Left lobe of liver (tissue), 2 donors: ENCODE data around the gene DNASE1L2. TPM values are rescaled to one million over a fixed set of nuclear protein-coding genes. Genes with fewer than 3 reads are reported as not detected.
A peak's percentile ranks its signal among the peaks of the same experiment; 100 is the strongest.

ENCODE experiments used
- ATAC-seq: fragments of 200-7000 bp; cut with Tn5 transposase; one replicate; pipeline ENCODE4 v1.9.1; 2020; ENCODE audit warnings: mild to moderate bottlenecking, moderate library complexity
- DNase-seq: peaks from one replicate; pipeline ENCODE4 v3.0.0-alpha.2; 2020; ENCODE audit warnings: low spot score
- total RNA-seq: library from RNA; stranded (reverse); gene quantifications from one replicate; pipeline ENCODE4 v1.2.1, GENCODE V29; 2021
- donor health status: DM: no; HTN: no; CAD: no; lungs with moderate emphysema.
- donor health status: DM: no; HTN: yes; CAD: no.

The DNASE1L2 gene, protein sequence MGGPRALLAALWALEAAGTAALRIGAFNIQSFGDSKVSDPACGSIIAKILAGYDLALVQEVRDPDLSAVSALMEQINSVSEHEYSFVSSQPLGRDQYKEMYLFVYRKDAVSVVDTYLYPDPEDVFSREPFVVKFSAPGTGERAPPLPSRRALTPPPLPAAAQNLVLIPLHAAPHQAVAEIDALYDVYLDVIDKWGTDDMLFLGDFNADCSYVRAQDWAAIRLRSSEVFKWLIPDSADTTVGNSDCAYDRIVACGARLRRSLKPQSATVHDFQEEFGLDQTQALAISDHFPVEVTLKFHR
- total RNA-seq = 1.2 TPM

DNA sequence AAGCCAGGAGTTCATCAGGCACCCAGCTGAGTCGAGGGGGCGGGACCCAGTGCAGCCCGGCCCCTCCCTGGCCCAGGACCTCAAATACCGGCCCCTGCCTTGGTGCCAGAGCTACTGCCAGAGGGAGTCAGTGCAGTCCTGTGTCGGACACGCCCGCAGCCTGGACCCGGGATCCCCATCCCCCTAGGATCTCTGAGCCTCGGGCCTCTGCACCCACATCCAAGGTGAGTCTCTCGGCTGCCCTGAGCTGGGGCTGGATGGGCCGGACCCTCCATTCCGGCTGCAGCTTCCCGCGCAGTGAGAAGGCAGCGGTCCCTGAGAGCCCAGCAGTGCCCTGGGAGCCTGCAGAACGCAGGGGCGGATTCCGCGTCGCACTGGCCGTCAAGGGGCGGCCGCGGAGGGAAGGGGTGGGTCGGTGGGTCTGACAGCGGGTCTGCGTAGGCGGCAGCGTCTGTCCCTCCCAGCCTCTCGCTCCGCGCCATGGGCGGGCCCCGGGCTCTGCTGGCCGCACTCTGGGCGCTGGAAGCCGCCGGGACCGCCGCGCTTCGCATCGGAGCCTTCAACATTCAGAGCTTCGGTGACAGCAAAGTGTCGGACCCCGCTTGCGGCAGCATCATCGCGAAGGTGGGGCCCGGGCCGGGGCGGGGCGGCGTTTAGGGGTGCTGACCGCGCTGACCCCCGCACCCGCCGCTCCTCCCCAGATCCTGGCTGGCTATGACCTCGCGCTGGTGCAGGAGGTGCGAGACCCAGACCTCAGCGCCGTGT, at the start of gene DNASE1L2:
Gene DNASE1L2 (plus strand): TSS at position 108 of the 765 bp plus-strand sequence. CDS start 373 bp downstream, at position 481.
- DNase-seq (no peak), ATAC-seq (peak; percentile 59)

- no peak for ATAC-seq
- no peak for DNase-seq
These were observed 49.7 kb upstream of the DNASE1L2 start for GRCh38 chr16:2186505-2186904.

GRCh38 chr16:2187212-2187611, 49.0 kb upstream of the DNASE1L2 start:
- DNase-seq (no peak), ATAC-seq (no peak)

GRCh38 chr16:2188395-2188794, 47.8 kb upstream of the DNASE1L2 start:
- ATAC-seq (no peak), DNase-seq (no peak)

- no peak for DNase-seq
These were observed 46.9 kb upstream of the DNASE1L2 start for GRCh38 chr16:2189252-2189893.

DNA sequence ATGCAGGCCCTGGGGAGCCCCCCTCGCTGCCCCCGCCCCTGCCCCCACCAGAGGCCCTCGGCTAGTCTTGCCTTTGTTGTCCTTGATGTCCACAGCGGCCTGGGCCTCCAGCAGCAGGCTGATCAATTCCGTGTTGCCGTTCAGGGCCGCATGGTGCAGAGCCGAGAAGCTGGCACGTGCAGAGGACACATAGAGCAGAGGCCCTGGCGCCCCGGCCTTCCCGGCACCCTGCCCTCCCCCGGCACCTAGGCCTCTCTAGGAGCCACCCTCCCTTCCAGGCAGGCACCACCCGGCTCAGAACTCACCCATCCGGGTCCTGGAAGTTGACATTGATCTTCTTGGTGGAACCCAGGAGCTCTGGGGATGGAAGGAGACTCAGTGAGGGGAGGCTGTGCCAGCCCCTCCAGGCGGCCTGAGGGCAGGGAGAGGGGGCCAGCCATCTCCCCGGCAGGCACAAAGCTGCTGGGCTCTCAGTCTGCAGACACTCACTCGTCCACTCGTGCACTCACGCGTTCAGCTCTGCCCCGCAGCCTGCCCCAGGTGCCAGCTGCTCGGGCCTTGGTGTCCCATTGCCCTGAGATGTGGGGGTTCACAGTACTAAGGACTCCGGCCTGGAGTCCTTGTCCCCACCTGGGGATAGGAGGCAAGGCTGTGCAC, 46.1 kb upstream of the DNASE1L2 start:
- no peak for DNase-seq
- ATAC-seq = no peak

More at GRCh38 chr16:2189252-2189893, 46.9 kb upstream of the DNASE1L2 start:
- ATAC-seq = no peak

GRCh38 chr16:2190659-2191445, 45.4 kb upstream of the DNASE1L2 start:
- ATAC-seq (no peak), DNase-seq (no peak)

- no peak for DNase-seq
These were observed 44.9 kb upstream of the DNASE1L2 start for GRCh38 chr16:2191446-2191706.

DNA sequence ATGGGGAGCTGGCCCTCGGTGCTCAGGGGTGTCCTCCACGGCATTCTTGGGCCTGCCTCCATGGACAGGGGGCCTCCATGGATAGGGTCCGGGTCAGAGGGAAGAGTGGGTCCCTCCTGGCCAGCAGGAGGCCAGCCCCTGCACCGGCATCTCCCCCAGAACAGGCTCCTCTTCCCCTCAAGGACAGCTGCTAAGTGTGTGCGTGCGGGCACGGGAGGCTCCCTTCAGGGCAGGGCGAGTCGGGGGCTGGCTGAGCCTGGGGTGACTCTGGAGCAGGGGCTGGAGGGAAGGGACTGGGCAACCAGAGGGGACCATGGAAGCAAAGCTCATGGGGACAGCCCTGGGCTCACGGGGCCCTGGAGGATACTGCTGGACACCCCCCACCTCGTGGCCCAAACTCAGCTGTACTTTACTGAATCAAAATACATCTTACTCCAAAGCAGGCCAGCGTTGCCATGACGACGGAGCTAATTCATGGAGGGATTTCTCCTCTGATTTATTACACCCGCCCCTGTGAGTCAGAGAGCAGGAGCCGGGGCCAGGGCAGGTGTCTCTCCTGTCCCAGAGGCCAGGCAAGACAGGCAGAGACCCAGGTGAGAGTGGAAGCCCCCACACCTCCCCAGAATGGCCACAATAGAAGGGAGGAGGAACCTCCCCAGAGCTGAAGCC, 41.9 kb upstream of the DNASE1L2 start:
- ATAC-seq (no peak), DNase-seq (no peak)

More at GRCh38 chr16:2191446-2191706, 44.9 kb upstream of the DNASE1L2 start:
- ATAC-seq = no peak

- peak; percentile 93 for ATAC-seq
These were observed 41.4 kb upstream of the DNASE1L2 start for GRCh38 chr16:2194852-2195321.

DNA sequence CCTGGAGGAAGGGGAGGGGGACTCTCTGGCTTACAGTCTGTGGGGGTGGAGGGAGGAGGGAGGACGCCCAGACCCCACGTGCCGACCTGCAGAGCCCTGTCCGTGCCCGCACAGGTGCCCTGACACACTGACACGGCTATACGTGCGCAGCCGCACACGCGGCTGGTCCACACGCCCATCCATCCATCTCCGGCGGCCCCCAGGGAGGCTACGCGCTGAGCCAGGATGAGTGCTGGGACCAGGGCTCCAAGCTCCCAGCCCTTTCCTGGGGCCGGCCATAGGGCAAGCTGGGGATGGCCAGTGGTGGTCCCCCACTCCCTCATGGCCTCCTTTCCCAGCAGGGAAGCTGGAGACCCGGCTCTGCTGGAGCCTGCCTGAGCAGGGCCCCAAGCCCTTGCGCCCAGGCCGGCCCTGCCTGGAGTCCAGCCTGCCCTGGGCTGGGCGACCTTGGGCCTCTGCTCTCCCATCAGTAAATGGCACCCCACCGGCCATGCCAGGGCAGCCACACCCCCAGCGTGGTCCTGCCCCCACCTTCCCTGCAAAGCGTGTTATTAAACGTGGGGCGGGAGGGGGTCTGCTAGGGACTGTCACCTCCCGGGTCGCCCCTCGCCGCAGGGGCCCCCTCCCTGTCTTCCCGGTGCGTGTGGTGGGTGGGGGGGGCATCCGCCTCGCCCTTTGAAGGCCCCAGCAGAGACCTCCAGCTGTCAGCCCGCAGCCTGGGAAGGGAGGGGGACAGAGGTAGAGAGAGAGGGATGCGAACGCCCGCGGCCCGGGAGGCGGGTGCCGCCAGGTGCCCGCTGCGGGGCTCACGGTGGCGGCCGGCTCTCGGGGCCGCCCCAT, 40.7 kb upstream of the DNASE1L2 start:
- ATAC-seq (peak; percentile 14), DNase-seq (no peak)

More at GRCh38 chr16:2194852-2195321, 41.4 kb upstream of the DNASE1L2 start:
- no peak for DNase-seq

DNA sequence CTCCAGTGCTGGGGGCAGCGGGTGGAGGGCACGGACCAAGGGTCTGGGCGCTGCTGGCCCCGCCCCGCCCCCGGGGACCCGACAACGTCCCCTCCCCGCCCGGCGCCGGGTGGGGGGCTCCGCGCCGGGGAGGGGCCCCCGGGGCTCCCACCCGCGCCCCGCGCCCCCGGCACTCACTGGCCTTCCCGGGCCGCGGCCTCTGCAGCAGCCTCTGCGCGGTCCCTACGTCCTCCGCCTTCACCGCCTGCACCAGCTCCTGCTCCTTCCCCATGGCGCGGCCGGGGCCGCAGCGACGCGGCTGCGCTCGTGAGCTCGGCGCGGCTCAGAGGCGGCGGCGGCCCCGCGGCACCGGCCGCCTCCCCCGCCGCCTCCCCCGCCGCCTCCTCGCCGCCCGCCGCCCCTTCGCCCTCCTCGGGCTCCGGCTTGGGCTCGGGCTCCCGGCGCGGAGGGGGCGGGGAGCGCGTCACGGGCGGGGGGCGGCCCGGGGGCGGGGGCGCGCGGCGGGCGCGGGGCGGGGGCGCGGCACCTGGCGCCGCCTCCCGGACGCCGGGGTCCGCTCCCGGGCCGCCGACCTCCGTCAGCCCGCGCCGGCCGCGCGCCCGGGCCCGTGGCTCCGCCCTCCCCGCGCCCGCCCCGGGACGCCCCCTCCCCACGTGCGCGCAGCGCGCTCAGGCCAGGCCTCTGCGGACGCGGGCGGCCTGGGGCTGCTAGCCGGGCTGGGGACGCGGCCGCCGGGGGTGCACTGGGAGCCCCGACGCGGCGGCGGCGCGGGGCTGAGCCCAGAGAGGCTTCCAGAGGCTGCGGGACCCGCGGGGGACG, 39.9 kb upstream of the DNASE1L2 start, which contains the start of gene CASKIN1:
Gene CASKIN1 (minus strand): TSS at position 444 of the 819 bp plus-strand sequence. CDS start 173 bp downstream, at position 271.
- DNase-seq = no peak
- peak; percentile 19 for ATAC-seq

DNA sequence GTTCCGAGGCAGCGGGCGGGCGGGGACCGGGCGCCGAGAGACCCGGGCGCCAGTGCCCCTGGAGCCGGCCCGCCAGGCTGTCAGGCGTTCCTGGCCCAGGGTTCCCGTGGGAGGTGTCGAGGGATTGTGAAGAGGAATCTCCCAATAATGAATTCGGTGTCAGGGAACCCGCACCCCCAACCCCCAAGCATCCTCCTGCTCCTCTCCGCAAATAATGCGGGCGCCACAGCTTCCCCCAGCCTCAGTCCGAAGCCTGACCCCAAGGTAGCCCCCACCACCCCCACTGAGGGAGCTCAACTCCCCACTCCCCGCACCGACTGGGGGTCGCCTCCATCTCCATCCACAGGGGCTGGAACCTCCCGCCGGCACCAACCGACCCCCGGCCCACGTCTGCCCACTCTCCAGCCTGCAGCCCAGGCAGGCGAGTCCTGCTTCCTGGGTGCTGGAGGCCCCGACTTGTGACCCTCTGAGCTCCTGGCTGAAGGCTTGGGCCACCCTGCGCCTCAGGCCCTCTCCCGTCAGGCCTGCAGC, 39.2 kb upstream of the DNASE1L2 start:
- ATAC-seq (no peak), DNase-seq (no peak)

DNA sequence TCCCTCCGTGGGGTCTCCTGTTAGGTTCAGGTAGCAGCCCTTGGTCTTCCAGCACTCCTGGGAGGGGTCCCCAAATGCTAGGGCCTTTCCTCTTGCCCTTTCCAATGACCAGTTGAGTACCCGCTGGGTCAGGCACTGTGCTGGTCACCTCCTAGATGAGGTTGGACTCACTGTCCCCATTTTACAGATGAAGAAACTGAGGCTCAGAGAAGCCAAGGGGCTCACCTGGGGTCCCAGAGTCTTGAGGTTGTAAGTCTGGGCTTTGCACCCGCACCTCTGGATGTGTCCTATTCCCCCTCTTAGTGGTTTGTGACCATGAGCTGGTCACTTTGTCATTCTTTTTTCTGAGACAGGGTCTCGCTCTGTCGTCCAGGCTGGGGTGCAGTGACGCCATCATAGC, 38.5 kb upstream of the DNASE1L2 start:
- ATAC-seq = no peak

GRCh38 chr16:2198283-2198682, 38.0 kb upstream of the DNASE1L2 start:
- DNase-seq (no peak), ATAC-seq (no peak)

More for the DNA sequence above, 38.5 kb upstream of the DNASE1L2 start:
- DNase-seq = no peak

DNA sequence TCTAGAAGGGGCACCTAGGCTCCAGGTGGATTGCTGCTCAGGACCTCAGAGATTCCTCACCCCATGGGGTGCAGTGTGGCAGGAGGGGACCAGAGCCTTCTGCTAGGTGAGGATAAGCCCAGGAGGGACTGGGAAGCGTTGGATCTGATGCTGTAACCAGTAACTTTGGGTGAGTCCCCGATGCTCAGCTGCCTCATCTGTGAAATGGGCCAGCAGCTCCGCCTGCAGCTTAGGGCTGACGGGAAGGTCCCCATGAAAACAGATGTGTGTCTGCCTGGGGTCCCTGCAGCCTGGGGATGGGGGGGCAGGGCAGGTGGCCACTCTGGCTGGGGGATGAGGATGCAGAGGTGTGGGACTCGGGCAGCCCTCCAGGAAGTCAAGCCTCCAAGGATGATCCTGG, 37.1 kb upstream of the DNASE1L2 start:
- ATAC-seq (no peak), DNase-seq (no peak)

GRCh38 chr16:2199621-2200139, 36.6 kb upstream of the DNASE1L2 start:
- ATAC-seq (no peak), DNase-seq (no peak)
